CD4-positive, CD25-positive, alpha-beta regulatory T cell (primary cell): ENCODE results near the gene KRT25. TPM values are rescaled to one million over a fixed set of nuclear protein-coding genes. Genes with fewer than 3 reads are reported as not detected.

Experiments
- ATAC-seq, 2 donors: fragments of 150-1000 bp; cut with Tn5 transposase; one replicate each; pipeline ENCODE4 v1.10.0; 2021; ENCODE audit warnings: low read depth in 2 of 2, moderate number of reproducible peaks in 2 of 2, moderate library complexity in 1 of 2
- DNase-seq, 3 donors: peaks; one replicate each; pipeline versions ENCODE4 v3.0.0 to v3.0.0-alpha.2; 2012 to 2022; ENCODE audit warnings: mixed read lengths in 1 of 3
- H3K27ac ChIP-seq: one replicate; pipeline ENCODE4 v1.7.0; 2013; ENCODE audit warnings: mild to moderate bottlenecking, low read length; ENCODE audit not compliant: insufficient read depth, poor library complexity, severe bottlenecking
- H3K27me3 ChIP-seq: one replicate; pipeline ENCODE4 v1.7.0; 2013; ENCODE audit warnings: low read length; ENCODE audit not compliant: control insufficient read depth, insufficient read depth
- H3K36me3 ChIP-seq: one replicate; pipeline ENCODE4 v1.7.0; 2013; ENCODE audit warnings: mild to moderate bottlenecking, low read length, moderate library complexity; ENCODE audit not compliant: control insufficient read depth, insufficient read depth
- H3K4me1 ChIP-seq: 2 replicates; pipeline ENCODE4 v1.7.0; 2013; ENCODE audit warnings: mild to moderate bottlenecking, low read length; ENCODE audit not compliant: insufficient read depth, control insufficient read depth, poor library complexity, severe bottlenecking
- H3K4me3 ChIP-seq: one replicate; pipeline ENCODE4 v1.7.0; 2013; ENCODE audit warnings: low read depth, mild to moderate bottlenecking, low read length, moderate library complexity
- H3K9me3 ChIP-seq, 2 experiments: 1 replicate in 1 of 2; 2 replicates in 1 of 2; pipeline ENCODE4 v1.7.0; 2013; ENCODE audit warnings: low read length in 2 of 2, mild to moderate bottlenecking in 1 of 2, moderate library complexity in 1 of 2; ENCODE audit not compliant: control insufficient read depth in 2 of 2
- H3K27ac Mint-ChIP-seq, 3 donors: one replicate each; pipeline ENCODE4 v1.8.0; 2020 to 2022; ENCODE audit warnings: mild to moderate bottlenecking in 3 of 3, mixed read lengths in 3 of 3, moderate library complexity in 2 of 3
- H3K27me3 Mint-ChIP-seq: one replicate; pipeline ENCODE4 v1.8.0; 2022; ENCODE audit warnings: mild to moderate bottlenecking, mixed read lengths
- H3K36me3 Mint-ChIP-seq: one replicate; pipeline ENCODE4 v1.8.0; 2020; ENCODE audit warnings: mixed read lengths
- H3K4me1 Mint-ChIP-seq, 4 donors: one replicate each; pipeline ENCODE4 v1.8.0; 2020 to 2022; ENCODE audit warnings: mixed read lengths in 4 of 4, mild to moderate bottlenecking in 1 of 4
- H3K4me3 Mint-ChIP-seq, 4 donors: one replicate each; pipeline ENCODE4 v1.8.0; 2020 to 2022; ENCODE audit warnings: mild to moderate bottlenecking in 4 of 4, mixed read lengths in 4 of 4, moderate library complexity in 3 of 4
- H3K9me3 Mint-ChIP-seq, 7 donors: one replicate each; pipeline ENCODE4 v1.8.0; 2020 to 2022; ENCODE audit warnings: mixed read lengths in 7 of 7, mild to moderate bottlenecking in 3 of 7, moderate library complexity in 2 of 7
- polyA plus RNA-seq, 4 donors: library from polyadenylated mRNA; unstranded; fragments of 300-500 nt; fragmentation: Illumina TruSeq; gene quantifications; one replicate each; pipeline ENCODE4 v1.2.3, GENCODE V29; 2021
- total RNA-seq: library from RNA; stranded (reverse); gene quantifications from one replicate; pipeline ENCODE4 v1.2.3, GENCODE V29; 2022

KRT25 gene
- total and polyA plus RNA-seq, 5 donors from 2014 or later = not detected

DNA sequence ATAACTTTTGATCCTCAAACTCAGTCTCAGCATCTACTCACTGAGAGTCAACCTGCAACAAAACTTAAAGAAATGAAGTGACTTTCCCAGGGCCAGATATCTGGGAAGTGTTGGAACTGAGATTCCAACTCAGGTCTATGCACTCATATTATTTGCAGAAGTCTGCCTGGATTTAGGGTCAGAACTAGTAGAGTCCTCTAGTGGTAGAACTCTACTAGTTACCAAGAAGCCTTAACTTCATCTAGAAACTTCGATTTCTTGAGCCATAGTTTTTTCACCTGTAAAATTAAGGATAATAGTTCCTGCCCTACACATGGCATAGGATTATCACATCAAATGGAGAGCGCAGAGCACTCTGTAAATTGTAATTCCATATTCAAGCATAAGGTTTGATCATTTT, 28.2 kb downstream of the KRT25 start:
- Mint-ChIP-seq H3K4me1 (peaks cover 0 to 5% (median 2%) of the 10 kb centered on the region in 4 donors), H3K36me3 (no peaks in the 10 kb centered on the region), H3K4me3 (no peak overlapping the region), H3K27ac (no peak overlapping the region), H3K9me3 (no peaks in the 10 kb centered on the region), H3K27me3 (peaks cover 67% of the 10 kb centered on the region)
- Histone ChIP-seq H3K27ac (no peak overlapping the region), H3K4me3 (no peak overlapping the region), H3K9me3 (no peaks in the 10 kb centered on the region), H3K4me1 (no peaks in the 10 kb centered on the region), H3K36me3 (no peaks in the 10 kb centered on the region), H3K27me3 (peaks cover 26% of the 10 kb centered on the region)
- DNase-seq (peak in 2 of 3 donors; percentile 9 to 23), ATAC-seq (no peak)

DNA sequence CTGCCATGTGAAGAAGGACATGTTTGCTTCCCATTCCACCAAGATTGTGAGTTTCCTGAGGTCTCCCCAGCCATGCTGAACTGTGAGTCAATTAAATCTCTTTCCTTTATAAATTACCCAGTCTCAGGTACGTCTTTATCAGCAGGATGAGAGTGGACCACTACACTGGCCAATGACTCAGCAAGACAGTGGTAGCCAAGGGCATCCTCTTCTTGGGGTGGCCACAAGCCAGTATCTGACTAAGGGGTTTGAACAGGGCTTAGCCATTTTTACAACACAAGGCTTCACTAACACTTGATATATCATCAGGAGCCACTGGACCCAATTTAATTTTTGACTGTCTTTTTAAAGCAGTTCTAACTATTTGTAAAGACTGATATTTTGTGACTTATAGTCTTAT, 30.5 kb downstream of the KRT25 start:
- Histone ChIP-seq H3K36me3 (no peaks in the 10 kb centered on the region), H3K9me3 (no peaks in the 10 kb centered on the region), H3K27me3 (peaks cover 13% of the 10 kb centered on the region), H3K27ac (no peak overlapping the region), H3K4me3 (no peak overlapping the region), H3K4me1 (no peaks in the 10 kb centered on the region)
- H3K27ac Mint-ChIP-seq = no peak overlapping the region
- no peak for DNase-seq
- ATAC-seq = no peak
- H3K4me3 Mint-ChIP-seq = no peak overlapping the region
- H3K27me3 Mint-ChIP-seq = peaks cover 62% of the 10 kb centered on the region
- H3K36me3 Mint-ChIP-seq = no peaks in the 10 kb centered on the region
- H3K9me3 Mint-ChIP-seq = no peaks in the 10 kb centered on the region
- H3K4me1 Mint-ChIP-seq = peaks cover 0 to 5% (median 2%) of the 10 kb centered on the region in 4 donors

DNA sequence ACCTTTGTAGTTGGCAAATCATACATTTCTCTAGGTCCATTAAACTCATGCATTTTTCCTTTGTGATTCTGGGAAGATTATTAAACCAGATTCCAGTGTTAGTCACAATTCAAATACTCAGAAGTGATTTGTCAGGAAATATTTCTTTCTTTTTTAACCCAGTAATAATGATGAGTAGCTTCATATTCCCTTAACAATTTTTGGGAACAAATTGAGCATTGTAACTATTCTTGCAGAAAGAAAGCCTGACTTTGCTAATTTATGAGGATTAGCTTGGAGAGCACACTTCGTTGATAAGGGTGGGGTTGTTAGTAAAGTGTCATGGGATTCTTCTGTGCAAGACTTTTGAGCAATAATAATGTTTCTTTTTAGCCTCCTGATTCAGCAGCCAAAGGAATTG, 32.9 kb downstream of the KRT25 start:
- H3K4me1 Mint-ChIP-seq = peaks cover 0 to 5% (median 2%) of the 10 kb centered on the region in 4 donors

DNA sequence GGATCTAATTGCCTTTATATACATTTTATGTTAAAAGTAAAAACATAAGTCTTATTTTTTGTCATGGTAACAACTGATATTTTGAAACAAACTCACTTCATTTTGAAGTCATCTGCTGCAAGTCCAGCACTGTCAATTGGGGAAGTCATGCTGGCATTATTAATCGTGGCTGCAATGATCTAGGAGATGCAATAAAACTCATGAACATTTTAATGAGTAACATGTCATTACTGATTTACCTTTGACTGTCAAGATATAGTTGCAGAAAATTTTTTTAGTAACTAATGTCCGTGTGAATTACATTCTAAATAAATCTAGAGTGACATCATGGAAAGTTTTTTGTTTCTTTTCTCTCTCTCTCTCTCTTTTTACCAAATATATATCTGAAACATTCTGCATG, 34.2 kb downstream of the KRT25 start:
- Mint-ChIP-seq H3K4me1 (no peaks in the 10 kb centered on the region), H3K27ac (no peak overlapping the region), H3K4me3 (no peak overlapping the region), H3K9me3 (no peaks in the 10 kb centered on the region), H3K27me3 (peaks cover 54% of the 10 kb centered on the region), H3K36me3 (no peaks in the 10 kb centered on the region)
- H3K36me3 ChIP-seq = no peaks in the 10 kb centered on the region
- DNase-seq = no peak
- no peaks in the 10 kb centered on the region for H3K9me3 ChIP-seq
- no peak overlapping the region for H3K4me3 ChIP-seq
- H3K27me3 ChIP-seq = peaks cover 11% of the 10 kb centered on the region
- H3K27ac ChIP-seq = no peak overlapping the region
- H3K4me1 ChIP-seq = no peaks in the 10 kb centered on the region
- ATAC-seq = no peak

More for the DNA sequence above, 32.9 kb downstream of the KRT25 start:
- Histone ChIP-seq H3K27me3 (peaks cover 11% of the 10 kb centered on the region), H3K4me3 (no peak overlapping the region), H3K9me3 (no peaks in the 10 kb centered on the region), H3K4me1 (no peaks in the 10 kb centered on the region), H3K36me3 (no peaks in the 10 kb centered on the region), H3K27ac (no peak overlapping the region)
- H3K27me3 Mint-ChIP-seq = peaks cover 54% of the 10 kb centered on the region
- H3K4me3 Mint-ChIP-seq = no peak overlapping the region
- DNase-seq (no peak), ATAC-seq (no peak)
- no peaks in the 10 kb centered on the region for H3K9me3 Mint-ChIP-seq
- no peak overlapping the region for H3K27ac Mint-ChIP-seq
- no peaks in the 10 kb centered on the region for H3K36me3 Mint-ChIP-seq

DNA sequence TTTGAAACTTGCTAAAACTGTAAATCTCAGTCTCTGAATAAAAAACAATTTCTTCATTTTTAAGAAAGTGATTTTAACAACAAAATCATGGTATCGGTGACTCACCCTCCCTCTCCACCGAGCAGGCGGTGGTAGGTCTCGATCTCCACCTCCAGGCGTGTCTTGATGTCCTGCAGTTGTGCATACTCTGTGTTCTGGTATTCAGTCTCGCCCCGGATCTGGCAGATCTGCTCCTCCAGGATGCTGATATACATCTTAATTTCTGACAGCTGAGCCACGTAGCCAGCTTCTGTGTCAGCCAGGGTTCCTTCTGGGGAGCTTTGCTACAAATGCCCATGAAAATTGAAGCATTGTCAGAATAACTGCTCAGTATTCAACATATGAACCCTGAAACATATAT, 36.2 kb downstream of the KRT25 start:
- H3K4me3 Mint-ChIP-seq = no peak overlapping the region
- peaks cover 52% of the 10 kb centered on the region for H3K27me3 Mint-ChIP-seq
- Histone ChIP-seq H3K27me3 (peaks cover 9% of the 10 kb centered on the region), H3K4me3 (no peak overlapping the region), H3K9me3 (no peaks in the 10 kb centered on the region), H3K36me3 (no peaks in the 10 kb centered on the region), H3K4me1 (no peaks in the 10 kb centered on the region), H3K27ac (no peak overlapping the region)
- no peak for DNase-seq
- no peak overlapping the region for H3K27ac Mint-ChIP-seq
- no peaks in the 10 kb centered on the region for H3K9me3 Mint-ChIP-seq
- no peak for ATAC-seq
- H3K36me3 Mint-ChIP-seq = no peaks in the 10 kb centered on the region
- H3K4me1 Mint-ChIP-seq = no peaks in the 10 kb centered on the region

DNA sequence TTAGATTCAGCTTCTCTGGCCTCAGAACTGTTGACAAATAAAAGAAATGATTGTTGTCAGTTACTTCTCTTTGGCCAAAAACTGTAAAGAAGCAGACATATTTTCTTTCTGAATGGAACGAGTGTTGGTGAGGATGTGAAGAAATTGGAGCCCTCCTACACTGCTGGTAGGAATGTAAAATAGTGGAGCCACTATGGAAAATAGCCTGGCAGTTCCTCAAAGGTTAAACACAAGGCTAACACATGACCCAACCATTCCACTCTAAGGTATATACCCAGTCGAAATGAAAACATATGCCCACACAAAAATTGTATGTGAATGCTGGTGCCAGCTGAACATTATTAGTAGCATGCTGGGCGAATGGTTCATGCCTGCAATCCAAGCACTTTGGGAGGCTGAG, 37.4 kb downstream of the KRT25 start:
- Histone ChIP-seq H3K27ac (no peak overlapping the region), H3K9me3 (no peaks in the 10 kb centered on the region), H3K4me3 (no peak overlapping the region), H3K27me3 (peaks cover 3% of the 10 kb centered on the region), H3K36me3 (no peaks in the 10 kb centered on the region), H3K4me1 (no peaks in the 10 kb centered on the region)
- Mint-ChIP-seq H3K36me3 (no peaks in the 10 kb centered on the region), H3K4me1 (no peaks in the 10 kb centered on the region), H3K4me3 (no peak overlapping the region), H3K9me3 (no peaks in the 10 kb centered on the region), H3K27ac (no peak overlapping the region), H3K27me3 (peaks cover 44% of the 10 kb centered on the region)
- DNase-seq (no peak), ATAC-seq (no peak)

DNA sequence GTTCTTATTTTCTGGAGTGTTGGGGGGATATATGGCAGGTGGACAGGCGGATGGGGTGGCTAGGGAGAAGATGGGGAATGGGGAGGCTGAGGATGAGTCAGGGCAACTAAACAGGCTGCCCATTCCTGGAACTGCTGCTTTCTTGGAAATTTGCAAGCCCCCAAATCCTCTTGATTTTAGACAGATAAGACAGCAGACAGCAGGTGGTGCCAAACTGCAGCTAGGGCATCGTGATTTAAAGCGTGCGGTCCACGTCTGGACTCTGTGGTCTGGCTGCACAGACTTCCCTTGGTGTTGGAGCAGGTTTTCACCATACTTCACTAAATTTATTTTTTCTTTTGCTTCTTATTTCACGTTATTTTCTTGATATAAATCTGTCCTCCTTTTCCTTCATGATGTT, 40.7 kb downstream of the KRT25 start:
- no peak for ATAC-seq
- H3K27me3 Mint-ChIP-seq = peaks cover 49% of the 10 kb centered on the region
- no peaks in the 10 kb centered on the region for H3K4me1 Mint-ChIP-seq

DNA sequence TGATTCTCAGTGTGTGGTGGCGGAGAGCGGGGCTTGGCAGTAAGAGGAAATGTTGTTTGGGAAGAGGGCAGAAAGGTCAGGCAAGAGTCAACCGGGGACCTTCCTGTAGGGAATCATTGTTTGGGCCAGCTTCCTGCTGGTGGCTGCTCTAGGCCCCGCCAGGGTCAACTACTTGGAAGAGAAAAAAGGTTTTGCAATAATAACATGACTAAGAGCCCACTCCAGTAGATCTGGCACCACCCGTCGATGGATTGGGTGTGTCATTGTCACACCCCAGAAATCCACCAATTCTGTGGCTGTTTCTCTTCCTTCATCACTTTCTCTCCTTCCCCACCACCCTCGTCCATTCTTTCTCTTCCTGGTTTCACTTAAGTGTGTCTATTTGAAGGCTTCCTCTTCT, 47.4 kb downstream of the KRT25 start:
- no peak overlapping the region for H3K27ac Mint-ChIP-seq
- peaks cover 63% of the 10 kb centered on the region for H3K27me3 Mint-ChIP-seq
- no peaks in the 10 kb centered on the region for H3K36me3 Mint-ChIP-seq
- Histone ChIP-seq H3K4me1 (no peaks in the 10 kb centered on the region), H3K9me3 (no peaks in the 10 kb centered on the region), H3K4me3 (no peak overlapping the region), H3K27ac (no peak overlapping the region), H3K36me3 (no peaks in the 10 kb centered on the region), H3K27me3 (peaks cover 9% of the 10 kb centered on the region)
- H3K9me3 Mint-ChIP-seq = no peaks in the 10 kb centered on the region
- H3K4me3 Mint-ChIP-seq = no peak overlapping the region
- DNase-seq (no peak), ATAC-seq (no peak)
- H3K4me1 Mint-ChIP-seq = no peaks in the 10 kb centered on the region

More for the DNA sequence above, 40.7 kb downstream of the KRT25 start:
- no peak for DNase-seq
- H3K36me3 ChIP-seq = no peaks in the 10 kb centered on the region
- H3K4me3 ChIP-seq = no peak overlapping the region
- no peaks in the 10 kb centered on the region for H3K9me3 ChIP-seq
- H3K27ac ChIP-seq = no peak overlapping the region
- Mint-ChIP-seq H3K9me3 (no peaks in the 10 kb centered on the region), H3K4me3 (no peak overlapping the region), H3K36me3 (no peaks in the 10 kb centered on the region), H3K27ac (no peak overlapping the region)
- H3K4me1 ChIP-seq = no peaks in the 10 kb centered on the region
- H3K27me3 ChIP-seq = no peaks in the 10 kb centered on the region
